Measurements from ENCODE around the gene TBX10.

The TBX10 gene

GRCh38 chr11:67667490-67668191 is 28.1 kb upstream of the TBX10 start:
- no peaks in the 10 kb centered on the region for H3K36me3 ChIP-seq (ENCODE audit: insufficient read depth)
- H3K27me3 ChIP-seq (ENCODE audit: insufficient read depth, low read depth), result no peaks in the 10 kb centered on the region; the same call in 1 of the 2 replicates
- no peak overlapping the region for H3K9ac ChIP-seq
- no peaks in the 10 kb centered on the region for H3K4me1 ChIP-seq (ENCODE audit: low read depth, poor library complexity, severe bottlenecking)
- no peaks in the 10 kb centered on the region for H3K79me2 ChIP-seq (ENCODE audit: insufficient read depth, low read depth)
- TF ChIP-seq, protein P1, sequence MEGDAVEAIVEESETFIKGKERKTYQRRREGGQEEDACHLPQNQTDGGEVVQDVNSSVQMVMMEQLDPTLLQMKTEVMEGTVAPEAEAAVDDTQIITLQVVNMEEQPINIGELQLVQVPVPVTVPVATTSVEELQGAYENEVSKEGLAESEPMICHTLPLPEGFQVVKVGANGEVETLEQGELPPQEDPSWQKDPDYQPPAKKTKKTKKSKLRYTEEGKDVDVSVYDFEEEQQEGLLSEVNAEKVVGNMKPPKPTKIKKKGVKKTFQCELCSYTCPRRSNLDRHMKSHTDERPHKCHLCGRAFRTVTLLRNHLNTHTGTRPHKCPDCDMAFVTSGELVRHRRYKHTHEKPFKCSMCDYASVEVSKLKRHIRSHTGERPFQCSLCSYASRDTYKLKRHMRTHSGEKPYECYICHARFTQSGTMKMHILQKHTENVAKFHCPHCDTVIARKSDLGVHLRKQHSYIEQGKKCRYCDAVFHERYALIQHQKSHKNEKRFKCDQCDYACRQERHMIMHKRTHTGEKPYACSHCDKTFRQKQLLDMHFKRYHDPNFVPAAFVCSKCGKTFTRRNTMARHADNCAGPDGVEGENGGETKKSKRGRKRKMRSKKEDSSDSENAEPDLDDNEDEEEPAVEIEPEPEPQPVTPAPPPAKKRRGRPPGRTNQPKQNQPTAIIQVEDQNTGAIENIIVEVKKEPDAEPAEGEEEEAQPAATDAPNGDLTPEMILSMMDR (conservative IDR thresholded peaks at IDR 0.05; ENCODE audit: low read depth, low read length), result no peak
- H4K20me1 ChIP-seq (ENCODE audit: insufficient read depth), result no peaks in the 10 kb centered on the region
- H3K4me2 ChIP-seq, result no peak overlapping the region
- H2AFZ ChIP-seq (ENCODE audit: low read depth), result no peak overlapping the region
- H3K27ac ChIP-seq, result no peak overlapping the region
- no peak overlapping the region for H3K4me3 ChIP-seq (IDR thresholded peaks at IDR 0.05; ENCODE audit: insufficient read depth, low read depth, low read length)

DNA sequence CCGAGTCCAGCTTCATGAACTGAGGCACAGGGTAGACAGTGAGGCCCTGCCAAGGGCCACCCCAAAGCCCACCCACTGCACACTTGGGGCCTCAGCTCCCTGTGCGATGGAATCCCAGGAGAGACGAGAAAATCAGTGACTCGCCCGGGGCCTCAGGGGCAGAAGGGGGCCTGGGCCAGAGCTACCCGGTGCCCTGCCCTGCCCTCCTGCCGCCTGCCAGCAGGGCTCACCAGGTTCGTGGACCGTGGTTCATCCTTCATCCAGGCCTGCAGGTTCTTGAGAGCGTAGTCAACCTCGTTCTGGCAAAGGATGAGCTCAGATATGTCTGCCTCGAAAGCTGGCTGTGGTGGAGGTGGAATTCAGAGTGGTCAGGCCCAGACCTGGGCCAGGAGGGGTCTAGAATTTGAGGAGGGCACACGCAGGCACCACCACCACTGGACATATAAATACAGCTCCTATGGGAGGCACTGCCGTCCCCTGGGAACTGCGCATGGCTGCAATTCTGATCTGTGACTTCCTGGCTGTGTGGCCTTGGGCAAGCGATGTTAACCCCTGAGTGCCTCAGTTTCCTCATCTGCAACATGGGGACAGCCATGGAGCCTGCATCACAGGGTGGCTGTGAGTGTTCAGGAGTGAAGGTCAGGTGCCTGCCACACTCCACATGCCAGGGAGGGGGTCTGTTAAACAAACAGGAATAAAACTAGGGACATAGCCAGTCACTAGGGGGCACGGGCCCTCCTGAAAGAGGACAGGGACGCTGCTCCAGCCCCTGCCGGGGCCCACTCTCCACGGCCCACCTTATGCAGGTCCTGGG is 27.3 kb upstream of the TBX10 start:
- Histone ChIP-seq H3K36me3 (ENCODE audit: insufficient read depth) (no peaks in the 10 kb centered on the region), H3K27ac (no peak overlapping the region), H3K27me3 (ENCODE audit: insufficient read depth, low read depth) (no peaks in the 10 kb centered on the region; the same call in 1 of the 2 replicates), H4K20me1 (ENCODE audit: insufficient read depth) (no peaks in the 10 kb centered on the region), H3K79me2 (ENCODE audit: insufficient read depth, low read depth) (no peaks in the 10 kb centered on the region), H3K4me1 (ENCODE audit: low read depth, poor library complexity, severe bottlenecking) (no peaks in the 10 kb centered on the region), H2AFZ (ENCODE audit: low read depth) (no peak overlapping the region), H3K9ac (no peak overlapping the region), H3K4me2 (no peak overlapping the region), H3K4me3 (IDR thresholded peaks at IDR 0.05; ENCODE audit: insufficient read depth, low read depth, low read length) (no peak overlapping the region)
- TF ChIP-seq, protein P1 (conservative IDR thresholded peaks at IDR 0.05; ENCODE audit: low read depth, low read length), result no peak

GRCh38 chr11:67666303-67666645 is 26.7 kb upstream of the TBX10 start:
- no peaks in the 10 kb centered on the region for H3K79me2 ChIP-seq (ENCODE audit: insufficient read depth, low read depth)
- H3K4me3 ChIP-seq (IDR thresholded peaks at IDR 0.05; ENCODE audit: insufficient read depth, low read depth, low read length), result no peak overlapping the region
- no peak overlapping the region for H3K27ac ChIP-seq
- H3K4me1 ChIP-seq (ENCODE audit: low read depth, poor library complexity, severe bottlenecking), result no peaks in the 10 kb centered on the region
- H4K20me1 ChIP-seq (ENCODE audit: insufficient read depth), result no peaks in the 10 kb centered on the region
- TF ChIP-seq, protein P1 (conservative IDR thresholded peaks at IDR 0.05; ENCODE audit: low read depth, low read length), result no peak
- no peak overlapping the region for H3K4me2 ChIP-seq
- no peak overlapping the region for H2AFZ ChIP-seq (ENCODE audit: low read depth)
- no peaks in the 10 kb centered on the region; the same call in 1 of the 2 replicates for H3K27me3 ChIP-seq (ENCODE audit: insufficient read depth, low read depth)
- no peak overlapping the region for H3K9ac ChIP-seq
- no peaks in the 10 kb centered on the region for H3K36me3 ChIP-seq (ENCODE audit: insufficient read depth)

DNA sequence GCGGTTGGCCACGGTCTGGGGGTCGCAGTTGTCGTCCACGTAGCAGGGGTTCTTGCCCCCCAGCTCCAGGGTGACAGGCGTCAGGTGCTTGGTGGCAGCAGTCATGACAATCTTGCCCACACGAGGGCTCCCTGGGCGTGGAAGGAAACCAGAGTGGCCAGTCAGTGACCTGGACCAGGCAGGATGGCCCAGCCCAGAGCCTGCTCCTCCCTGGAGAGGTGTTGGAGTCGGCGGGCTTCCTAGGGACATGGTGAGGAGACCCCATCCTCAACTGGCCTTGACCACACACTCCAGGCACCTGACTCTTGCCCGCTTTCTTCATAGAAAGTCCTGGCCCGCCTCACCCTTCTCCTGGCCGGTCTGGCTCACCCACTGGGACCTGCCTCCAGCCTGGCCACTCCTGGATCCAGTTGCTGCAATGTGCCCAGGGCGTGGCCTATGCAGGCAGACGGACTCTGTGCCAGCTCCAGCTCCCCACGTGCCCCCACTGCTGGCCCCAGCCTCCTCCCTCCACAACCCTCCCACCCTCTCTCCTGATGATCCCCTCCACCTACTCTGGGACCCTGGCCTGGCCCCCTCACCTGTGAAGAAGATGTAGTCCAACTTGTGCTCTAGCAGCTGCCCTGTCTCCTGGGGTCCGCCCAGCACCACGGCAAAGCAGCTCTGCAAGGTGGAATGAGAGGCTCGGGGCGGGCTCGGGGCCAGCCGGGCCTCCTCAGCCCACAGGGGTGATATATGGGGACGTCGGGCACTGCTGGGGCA is 26.2 kb upstream of the TBX10 start:
- Histone ChIP-seq H2AFZ (ENCODE audit: low read depth) (no peak overlapping the region), H3K4me2 (no peak overlapping the region), H3K36me3 (ENCODE audit: insufficient read depth) (no peaks in the 10 kb centered on the region), H3K27ac (no peak overlapping the region), H4K20me1 (ENCODE audit: insufficient read depth) (no peaks in the 10 kb centered on the region), H3K27me3 (ENCODE audit: insufficient read depth, low read depth) (peaks cover 2% of the 10 kb centered on the region; the same call in 1 of the 2 replicates), H3K4me3 (IDR thresholded peaks at IDR 0.05; ENCODE audit: insufficient read depth, low read depth, low read length) (no peak overlapping the region), H3K79me2 (ENCODE audit: insufficient read depth, low read depth) (no peaks in the 10 kb centered on the region), H3K9ac (no peak overlapping the region), H3K4me1 (ENCODE audit: low read depth, poor library complexity, severe bottlenecking) (no peaks in the 10 kb centered on the region)
- TF ChIP-seq, protein P1 (conservative IDR thresholded peaks at IDR 0.05; ENCODE audit: low read depth, low read length), result no peak
